CD4-positive, alpha-beta T cell (primary cell): ENCODE results near the gene AGMO. TPM values are rescaled to one million over a fixed set of nuclear protein-coding genes. Genes with fewer than 3 reads are reported as not detected.

Experiments used
- ATAC-seq: fragments of 200-7000 bp; cut with Tn5 transposase; one replicate; pipeline ENCODE4 v1.10.0; 2022; ENCODE audit warnings: mild to moderate bottlenecking; ENCODE audit not compliant: poor library complexity
- CTCF ChIA-PET: fragments of 350-600 bp; sonication (Branson Sonifier 250); formaldehyde crosslinking; loops from one replicate; lab custom pipeline; 2021; ENCODE audit warnings: antibody characterized with exemption, inconsistent platforms; lab: Charles Lee
- POLR2A ChIA-PET: fragments of 350-600 bp; sonication (Branson Sonifier 250); formaldehyde crosslinking; loops from one replicate; lab custom pipeline; 2021; ENCODE audit warnings: antibody characterized with exemption, inconsistent platforms; lab: Charles Lee
- DNase-seq, 14 experiments: peaks; one replicate each; pipeline ENCODE4 v3.0.0-alpha.2; 2013 to 2020; ENCODE audit warnings: mixed read lengths in 2 of 14
- H3K27ac ChIP-seq, 2 donors: one replicate each; pipeline versions ENCODE4 v1.5.1 to v1.7.0; 2013; ENCODE audit warnings: low read length in 2 of 2, low read depth in 1 of 2, mild to moderate bottlenecking in 1 of 2
- H3K27me3 ChIP-seq, 2 experiments: 1 replicate in 1 of 2; 2 replicates in 1 of 2; pipeline versions ENCODE4 v1.6.1 to v1.7.0; 2013; ENCODE audit warnings: low read length in 2 of 2, control low read depth in 1 of 2, mild to moderate bottlenecking in 1 of 2, moderate library complexity in 1 of 2; ENCODE audit not compliant: insufficient read depth in 2 of 2, control insufficient read depth in 1 of 2
- H3K36me3 ChIP-seq: one replicate; pipeline ENCODE4 v1.6.1; 2013; ENCODE audit warnings: low read length, control low read depth; ENCODE audit not compliant: insufficient read depth
- H3K4me1 ChIP-seq: one replicate; pipeline ENCODE4 v1.6.1; 2013; ENCODE audit warnings: low read length, control low read depth; ENCODE audit not compliant: insufficient read depth
- H3K4me3 ChIP-seq: one replicate; pipeline ENCODE4 v1.5.1; 2013; ENCODE audit warnings: mild to moderate bottlenecking, low read length, moderate library complexity
- H3K9me3 ChIP-seq, 2 experiments: 1 replicate in 1 of 2; 2 replicates in 1 of 2; pipeline versions ENCODE4 v1.6.1 to v1.7.0; 2013; ENCODE audit warnings: low read length in 2 of 2, mild to moderate bottlenecking in 2 of 2, control low read depth in 1 of 2, moderate library complexity in 1 of 2; ENCODE audit not compliant: control insufficient read depth in 1 of 2, insufficient read depth in 1 of 2
- H3K27ac Mint-ChIP-seq: one replicate; pipeline ENCODE4 v1.8.0; 2020; ENCODE audit warnings: mixed read lengths
- H3K27me3 Mint-ChIP-seq: one replicate; pipeline ENCODE4 v1.8.0; 2021; ENCODE audit warnings: mixed read lengths
- H3K36me3 Mint-ChIP-seq: one replicate; pipeline ENCODE4 v1.8.0; 2021; ENCODE audit warnings: low read depth, mixed read lengths
- H3K4me1 Mint-ChIP-seq: one replicate; pipeline ENCODE4 v1.8.0; 2021; ENCODE audit warnings: low read depth, mixed read lengths
- H3K4me3 Mint-ChIP-seq: one replicate; pipeline ENCODE4 v1.8.0; 2020; ENCODE audit warnings: mild to moderate bottlenecking, mixed read lengths
- H3K9me3 Mint-ChIP-seq: one replicate; pipeline ENCODE4 v1.8.0; 2020; ENCODE audit warnings: mixed read lengths
- CTCF ChIP-seq: fragments of 200-600 bp; IDR thresholded peaks from one replicate; pipeline ENCODE4 v1.8.0; 2022; ENCODE audit warnings: antibody characterized with exemption, mild to moderate bottlenecking
- intact Hi-C, 2 experiments: fragments of 100-400 bp; cut with DNase I in 1 of 2; cut with micrococcal nuclease in 1 of 2; formaldehyde crosslinking; loops; one replicate each; pipeline versions ENCODE4 v1.15.1 to v1.9.0; 2023 to 2025; cut with DNase I, micrococcal nuclease
- total RNA-seq, 174 experiments: library from RNA in 2 of 174; stranded (reverse) in 2 of 174; gene quantifications; one replicate each; pipeline ENCODE4 v1.2.3 and lab custom pipeline; 2021 to 2026

The AGMO gene
- total RNA-seq, 2 experiments from 2014 or later: not detected

- Mint-ChIP-seq H3K4me3 (no peak overlapping the region), H3K9me3 (no peaks in the 10 kb centered on the region), H3K36me3 (no peaks in the 10 kb centered on the region), H3K27me3 (no peaks in the 10 kb centered on the region), H3K27ac (no peak overlapping the region), H3K4me1 (no peaks in the 10 kb centered on the region)
- H3K4me1 ChIP-seq: no peaks in the 10 kb centered on the region
- intact Hi-C loops: no loop called here
- no peaks in the 10 kb centered on the region for H3K9me3 ChIP-seq
- no peak overlapping the region for H3K27ac ChIP-seq
- DNase-seq (no peak), ATAC-seq (no peak)
- POLR2A ChIA-PET: no interaction called here
- CTCF ChIA-PET: no interaction called here
- no peak for TF ChIP-seq CTCF
- no peaks in the 10 kb centered on the region for H3K27me3 ChIP-seq
- no peaks in the 10 kb centered on the region for H3K36me3 ChIP-seq
- H3K4me3 ChIP-seq: no peak overlapping the region
Observed at GRCh38 chr7:15462721-15463389, 99.0 kb downstream of the AGMO start.

GRCh38 chr7:15461576-15461975 is 100.2 kb downstream of the AGMO start:
- Histone ChIP-seq H3K27ac (no peak overlapping the region), H3K27me3 (no peaks in the 10 kb centered on the region), H3K36me3 (no peaks in the 10 kb centered on the region), H3K4me1 (no peaks in the 10 kb centered on the region), H3K9me3 (no peaks in the 10 kb centered on the region), H3K4me3 (no peak overlapping the region)
- no peak overlapping the region for H3K27ac Mint-ChIP-seq
- no peaks in the 10 kb centered on the region for H3K9me3 Mint-ChIP-seq
- no peaks in the 10 kb centered on the region for H3K4me1 Mint-ChIP-seq
- ChIA-PET CTCF (no interaction called here), POLR2A (no interaction called here)
- H3K4me3 Mint-ChIP-seq: no peak overlapping the region
- H3K36me3 Mint-ChIP-seq: no peaks in the 10 kb centered on the region
- no peak for DNase-seq
- ATAC-seq: no peak
- no peak for TF ChIP-seq CTCF
- intact Hi-C loops: no loop called here
- no peaks in the 10 kb centered on the region for H3K27me3 Mint-ChIP-seq

- H3K27me3 ChIP-seq: no peaks in the 10 kb centered on the region
- no peaks in the 10 kb centered on the region for H3K9me3 ChIP-seq
- ATAC-seq (no peak), DNase-seq (no peak)
- no peak overlapping the region for H3K27ac Mint-ChIP-seq
- TF ChIP-seq CTCF: no peak
- no peaks in the 10 kb centered on the region for H3K4me1 ChIP-seq
- H3K4me1 Mint-ChIP-seq: no peaks in the 10 kb centered on the region
- no peak overlapping the region for H3K4me3 Mint-ChIP-seq
- H3K9me3 Mint-ChIP-seq: peaks cover 1% of the 10 kb centered on the region
- ChIA-PET CTCF (no interaction called here), POLR2A (no interaction called here)
- no peaks in the 10 kb centered on the region for H3K27me3 Mint-ChIP-seq
- H3K36me3 ChIP-seq: no peaks in the 10 kb centered on the region
- no peak overlapping the region for H3K4me3 ChIP-seq
- intact Hi-C loops: no loop called here
- no peak overlapping the region for H3K27ac ChIP-seq
- no peaks in the 10 kb centered on the region for H3K36me3 Mint-ChIP-seq
Observed at GRCh38 chr7:15459018-15459615, 102.7 kb downstream of the AGMO start.
